Epithelial cell of esophagus (primary cell): ENCODE measurements around the gene LRP1.

Experiments used
- DNase-seq: peaks from one replicate; pipeline ENCODE4 v3.0.0; 2010; ENCODE audit warnings: low read depth
- H3K4me3 ChIP-seq: 2 replicates; pipeline ENCODE4 v1.5.1; 2011; ENCODE audit warnings: mild to moderate bottlenecking, low read length, control low read depth
- CTCF ChIP-seq: IDR thresholded peaks from 2 replicates; pipeline ENCODE4 v1.5.1; 2011; ENCODE audit warnings: low read depth, mild to moderate bottlenecking, low read length, control low read depth, inconsistent platforms; ENCODE audit not compliant: insufficient read depth; ENCODE audit errors: missing control alignments

Gene LRP1

GRCh38 chr12:57131896-57132744 lies 3.8 kb downstream of the LRP1 start:
- no peak for TF ChIP-seq CTCF
- no peak for DNase-seq
- no peak overlapping the region for H3K4me3 ChIP-seq

- no peak overlapping the region for H3K4me3 ChIP-seq
- no peak for DNase-seq
- TF ChIP-seq CTCF: no peak
These were observed 4.8 kb downstream of the LRP1 start for GRCh38 chr12:57133013-57133569.

- H3K4me3 ChIP-seq: no peak overlapping the region
- no peak for DNase-seq
- no peak for TF ChIP-seq CTCF
These were observed 5.6 kb downstream of the LRP1 start for GRCh38 chr12:57133916-57134315.

GRCh38 chr12:57134949-57135348 lies 6.7 kb downstream of the LRP1 start:
- no peak overlapping the region for H3K4me3 ChIP-seq
- DNase-seq: no peak
- TF ChIP-seq CTCF: no peak

GRCh38 chr12:57135527-57136326 lies 7.4 kb downstream of the LRP1 start:
- no peak overlapping the region for H3K4me3 ChIP-seq
- no peak for TF ChIP-seq CTCF
- DNase-seq: no peak

- H3K4me3 ChIP-seq: no peak overlapping the region
- DNase-seq: no peak
- TF ChIP-seq CTCF: no peak
These were observed 10.4 kb downstream of the LRP1 start for GRCh38 chr12:57138526-57139272.
